K562 (cell line): ENCODE data around the gene PCSK6. TPM values are rescaled to one million over a fixed set of nuclear protein-coding genes. Genes with fewer than 3 reads are reported as not detected.

Source experiments
- CBFB ChIP-seq: sonication (generic); formaldehyde crosslinking; IDR thresholded peaks from 2 replicates; pipeline ENCODE4 v1.4.0; 2020; ENCODE audit warnings: mild to moderate bottlenecking, missing genetic modification reagents
- CBX5 ChIP-seq: IDR thresholded peaks from 2 replicates; pipeline ENCODE4 v1.6.1; 2014; ENCODE audit warnings: low read depth, borderline replicate concordance
- FOXP1 ChIP-seq: sonication (generic); formaldehyde crosslinking; IDR thresholded peaks from 2 replicates; pipeline ENCODE4 v1.8.0; 2022; ENCODE audit warnings: mild to moderate bottlenecking, missing genetic modification reagents
- L3MBTL2 ChIP-seq: fragments of 450-650 bp; IDR thresholded peaks from 2 replicates; pipeline ENCODE4 v1.6.1; 2016; ENCODE audit warnings: mild to moderate bottlenecking, moderate library complexity
- LCOR ChIP-seq: sonication (generic); formaldehyde crosslinking; IDR thresholded peaks from 2 replicates; pipeline ENCODE4 v1.8.0; 2022; ENCODE audit warnings: mild to moderate bottlenecking, missing genetic modification reagents
- MEF2A ChIP-seq: IDR thresholded peaks from 2 replicates; pipeline ENCODE4 v1.6.1; 2011; ENCODE audit warnings: low read depth, mild to moderate bottlenecking, low read length, moderate library complexity; ENCODE audit not compliant: control insufficient read depth
- MYNN ChIP-seq, 2 experiments: sonication (generic); formaldehyde crosslinking in 1 of 2; IDR thresholded peaks; 2 replicates each; pipeline versions ENCODE4 v1.5.0 to v1.6.1; 2016 to 2020; ENCODE audit warnings: antibody characterized with exemption in 1 of 2, missing genetic modification reagents in 1 of 2
- PHB ChIP-seq: fragments of 250-450 bp; sonication (Bioruptor Pico); IDR thresholded peaks from 2 replicates; pipeline ENCODE4 v1.5.0; 2021
- POLR2A ChIP-seq: fragments of 450-650 bp; conservative IDR thresholded peaks from 2 replicates; pipeline ENCODE4 v1.6.1; 2016
- RFX1 ChIP-seq: fragments of 450-650 bp; IDR thresholded peaks from 2 replicates; pipeline ENCODE4 v1.6.1; 2016; ENCODE audit warnings: mild to moderate bottlenecking, moderate library complexity
- SRSF1 ChIP-seq: fragments of 200-400 bp; formaldehyde crosslinking; IDR thresholded peaks from 2 replicates; pipeline ENCODE4 v1.6.1; 2017; ENCODE audit warnings: mild to moderate bottlenecking, low read depth, low read length, moderate library complexity
- TCF3 ChIP-seq: sonication (generic); formaldehyde crosslinking; IDR thresholded peaks from 2 replicates; pipeline ENCODE4 v1.4.0; 2020; ENCODE audit warnings: mild to moderate bottlenecking, missing genetic modification reagents
- TCF7 ChIP-seq: sonication (generic); IDR thresholded peaks from 2 replicates; pipeline ENCODE4 v1.6.1; 2016; ENCODE audit warnings: antibody characterized with exemption, borderline replicate concordance
- TEAD4 ChIP-seq, 2 experiments: sonication (generic) in 1 of 2; formaldehyde crosslinking in 1 of 2; IDR thresholded peaks; 2 replicates each; pipeline versions ENCODE4 v1.6.1 to v1.8.0; 2012 to 2022; ENCODE audit warnings: borderline replicate concordance in 1 of 2, inconsistent platforms in 1 of 2, low read length in 1 of 2, mild to moderate bottlenecking in 1 of 2, missing genetic modification reagents in 1 of 2
- TRIM24 ChIP-seq, 2 experiments: fragments of 450-650 bp; IDR thresholded peaks; 2 replicates each; pipeline ENCODE4 v1.6.1; 2016
- ZBTB7A ChIP-seq: IDR thresholded peaks from 2 replicates; pipeline ENCODE4 v1.6.1; 2011; ENCODE audit warnings: low read depth, mild to moderate bottlenecking, low read length, moderate library complexity, borderline replicate concordance; ENCODE audit not compliant: control insufficient read depth
- ZNF3 ChIP-seq: fragments of 250-450 bp; sonication (Bioruptor Pico); IDR thresholded peaks from 2 replicates; pipeline ENCODE4 v1.5.0; 2021; ENCODE audit warnings: mild to moderate bottlenecking, moderate library complexity
- ZNF589 ChIP-seq: fragments of 200-800 bp; sonication (Bioruptor generic); IDR thresholded peaks from 2 replicates; pipeline ENCODE4 v1.6.1; 2016; ENCODE audit warnings: low read depth, missing genetic modification characterization, missing compliant biosample characterization
- polyA plus RNA-seq, 8 experiments: library from polyadenylated mRNA; depleted of rRNA in 4 of 8; stranded (reverse) in 5 of 8; unstranded in 3 of 8; fragments of >200 nt; fragmentation: Nextera tagmentation in 2 of 8; fragmentation: Illumina TruSeq in 1 of 8; extraction: Ambion mirVana in 2 of 8; extraction: Trizol in 1 of 8; gene quantifications; 2 replicates each; pipeline versions ENCODE4 v1.2.1 to v1.2.3, GENCODE V29; 2011 to 2014; ENCODE audit warnings: inconsistent platforms in 1 of 8, missing spikeins in 1 of 8
- total RNA-seq, 7 experiments: library from RNA; depleted of rRNA in 6 of 7; stranded (reverse); fragments of >200 nt in 6 of 7; fragmentation: Illumina TruSeq in 2 of 7; extraction: Trizol in 2 of 7; gene quantifications; 2 replicates each; pipeline versions ENCODE4 v1.2.1 to v1.2.3, GENCODE V29; 2011 to 2021; ENCODE audit warnings: low replicate concordance in 1 of 7
- TF ChIP-seq, protein P1 (sequence below): fragments of 450-650 bp; IDR thresholded peaks from 2 replicates; pipeline ENCODE4 v1.6.1; 2017; ENCODE audit warnings: antibody characterized with exemption, mild to moderate bottlenecking
- TF ChIP-seq, protein P2 (sequence below): fragments of 450-650 bp; IDR thresholded peaks from one replicate; pipeline ENCODE4 v1.6.1; 2018; ENCODE audit warnings: mild to moderate bottlenecking, moderate library complexity; ENCODE audit not compliant: partially characterized antibody
- TF ChIP-seq, protein P3 (sequence below): fragments of 250-450 bp; sonication (Bioruptor Pico); IDR thresholded peaks from 2 replicates; pipeline ENCODE4 v1.8.0; 2022; ENCODE audit warnings: moderate library complexity, mild to moderate bottlenecking, inconsistent platforms

The PCSK6 gene
- total and polyA plus RNA-seq, 9 of the 15 experiments (the other 6 are each of a cell fraction or from before 2014, with no cell fraction given) = 2.2 to 32.6 (median 14.5) TPM

DNA sequence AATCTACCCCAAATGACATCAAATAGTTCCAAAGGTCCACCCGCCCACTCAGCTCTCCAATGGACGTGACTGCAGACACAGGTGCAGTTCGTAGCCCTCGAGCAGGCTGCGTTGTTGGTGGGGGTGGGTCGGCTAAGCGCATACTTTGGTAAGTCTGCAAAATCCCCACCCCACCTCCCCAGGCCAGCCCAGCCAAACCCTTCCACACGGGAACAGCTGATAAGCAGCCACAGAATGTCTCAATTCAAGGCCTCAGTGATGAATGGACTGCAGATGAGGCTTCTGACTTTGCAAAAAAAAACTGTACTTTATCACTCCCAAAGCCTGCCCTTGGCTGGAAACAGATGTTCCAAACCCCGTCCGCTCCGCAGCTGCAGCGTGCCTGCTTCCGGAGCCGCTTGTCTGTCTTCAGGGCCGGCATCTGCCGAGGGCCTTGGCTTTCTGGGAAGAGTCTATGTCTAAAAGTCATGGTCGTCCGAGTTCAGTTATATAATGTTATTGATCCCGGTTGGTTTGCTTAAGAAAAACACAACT lies 38.2 kb downstream of the PCSK6 start (continued):
- TF ChIP-seq, protein P1, sequence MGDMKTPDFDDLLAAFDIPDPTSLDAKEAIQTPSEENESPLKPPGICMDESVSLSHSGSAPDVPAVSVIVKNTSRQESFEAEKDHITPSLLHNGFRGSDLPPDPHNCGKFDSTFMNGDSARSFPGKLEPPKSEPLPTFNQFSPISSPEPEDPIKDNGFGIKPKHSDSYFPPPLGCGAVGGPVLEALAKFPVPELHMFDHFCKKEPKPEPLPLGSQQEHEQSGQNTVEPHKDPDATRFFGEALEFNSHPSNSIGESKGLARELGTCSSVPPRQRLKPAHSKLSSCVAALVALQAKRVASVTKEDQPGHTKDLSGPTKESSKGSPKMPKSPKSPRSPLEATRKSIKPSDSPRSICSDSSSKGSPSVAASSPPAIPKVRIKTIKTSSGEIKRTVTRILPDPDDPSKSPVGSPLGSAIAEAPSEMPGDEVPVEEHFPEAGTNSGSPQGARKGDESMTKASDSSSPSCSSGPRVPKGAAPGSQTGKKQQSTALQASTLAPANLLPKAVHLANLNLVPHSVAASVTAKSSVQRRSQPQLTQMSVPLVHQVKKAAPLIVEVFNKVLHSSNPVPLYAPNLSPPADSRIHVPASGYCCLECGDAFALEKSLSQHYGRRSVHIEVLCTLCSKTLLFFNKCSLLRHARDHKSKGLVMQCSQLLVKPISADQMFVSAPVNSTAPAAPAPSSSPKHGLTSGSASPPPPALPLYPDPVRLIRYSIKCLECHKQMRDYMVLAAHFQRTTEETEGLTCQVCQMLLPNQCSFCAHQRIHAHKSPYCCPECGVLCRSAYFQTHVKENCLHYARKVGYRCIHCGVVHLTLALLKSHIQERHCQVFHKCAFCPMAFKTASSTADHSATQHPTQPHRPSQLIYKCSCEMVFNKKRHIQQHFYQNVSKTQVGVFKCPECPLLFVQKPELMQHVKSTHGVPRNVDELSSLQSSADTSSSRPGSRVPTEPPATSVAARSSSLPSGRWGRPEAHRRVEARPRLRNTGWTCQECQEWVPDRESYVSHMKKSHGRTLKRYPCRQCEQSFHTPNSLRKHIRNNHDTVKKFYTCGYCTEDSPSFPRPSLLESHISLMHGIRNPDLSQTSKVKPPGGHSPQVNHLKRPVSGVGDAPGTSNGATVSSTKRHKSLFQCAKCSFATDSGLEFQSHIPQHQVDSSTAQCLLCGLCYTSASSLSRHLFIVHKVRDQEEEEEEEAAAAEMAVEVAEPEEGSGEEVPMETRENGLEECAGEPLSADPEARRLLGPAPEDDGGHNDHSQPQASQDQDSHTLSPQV = peak; percentile 77; the same call in 1 of the 2 replicates
- TF ChIP-seq, protein P2, sequence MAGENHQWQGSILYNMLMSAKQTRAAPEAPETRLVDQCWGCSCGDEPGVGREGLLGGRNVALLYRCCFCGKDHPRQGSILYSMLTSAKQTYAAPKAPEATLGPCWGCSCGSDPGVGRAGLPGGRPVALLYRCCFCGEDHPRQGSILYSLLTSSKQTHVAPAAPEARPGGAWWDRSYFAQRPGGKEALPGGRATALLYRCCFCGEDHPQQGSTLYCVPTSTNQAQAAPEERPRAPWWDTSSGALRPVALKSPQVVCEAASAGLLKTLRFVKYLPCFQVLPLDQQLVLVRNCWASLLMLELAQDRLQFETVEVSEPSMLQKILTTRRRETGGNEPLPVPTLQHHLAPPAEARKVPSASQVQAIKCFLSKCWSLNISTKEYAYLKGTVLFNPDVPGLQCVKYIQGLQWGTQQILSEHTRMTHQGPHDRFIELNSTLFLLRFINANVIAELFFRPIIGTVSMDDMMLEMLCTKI = no peak
- TF ChIP-seq FOXP1 (no peak), L3MBTL2 (peak; percentile 86), LCOR (peak; percentile 58; the same call in 1 of the 2 replicates), TRIM24 (IDR thresholded peaks at IDR 0.05) (peak; percentile 99), POLR2A (no peak), ZNF589 (peak; percentile 99), CBX5 (0 out of 2 replicates have a peak, but pooled peaks have one; percentile 42), CBFB (CRISPR knock-in tag) (peak; percentile 81; the same call in 1 of the 2 replicates), RFX1 (no peak), PHB (CRISPR knock-in tag) (no peak), ZNF3 (no peak), TCF3 (CRISPR knock-in tag) (peak; percentile 97), MYNN (IDR thresholded peaks at IDR 0.05) (peak; percentile 65), MYNN (CRISPR knock-in tag; IDR thresholded peaks at IDR 0.05) (no peak), ZBTB7A (peak; percentile 61; the same call in 1 of the 2 replicates), TCF7 (peak; percentile 57; the same call in 1 of the 2 replicates), SRSF1 (no peak), TEAD4 (IDR thresholded peaks at IDR 0.05; ENCODE audit: low read length) (peak; percentile 98), TEAD4 (CRISPR knock-in tag; IDR thresholded peaks at IDR 0.05; ENCODE audit: borderline replicate concordance) (peak; percentile 65; the same call in 1 of the 2 replicates), MEF2A (peak; percentile 26; the same call in 1 of the 2 replicates)
- TF ChIP-seq, protein P3, sequence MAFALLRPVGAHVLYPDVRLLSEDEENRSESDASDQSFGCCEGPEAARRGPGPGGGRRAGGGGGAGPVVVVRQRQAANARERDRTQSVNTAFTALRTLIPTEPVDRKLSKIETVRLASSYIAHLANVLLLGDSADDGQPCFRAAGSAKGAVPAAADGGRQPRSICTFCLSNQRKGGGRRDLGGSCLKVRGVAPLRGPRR = no peak
